A549 (cell line): ENCODE results near the gene FMNL2. TPM values are rescaled to one million over a fixed set of nuclear protein-coding genes. Genes with fewer than 3 reads are reported as not detected.
A peak's percentile ranks its signal among the peaks of the same experiment; 100 is the strongest.

ENCODE experiments used
- ATAC-seq, 2 experiments: fragments of 200-7000 bp in 1 of 2; fragments of >200 bp in 1 of 2; cut with Nextera tagmentation in 1 of 2; cut with Tn5 transposase in 1 of 2; 3 replicates each; pipeline versions ENCODE4 v1.8.0 to v1.9.1; 2018 to 2020; ENCODE audit warnings: mild to moderate bottlenecking in 1 of 2, moderate library complexity in 1 of 2
- CTCF ChIA-PET: fragments of 300-600 bp; sonication (Branson Sonifier 250); formaldehyde crosslinking; extraction: SDS; loops from one replicate; lab custom pipeline; 2021; ENCODE audit warnings: antibody characterized with exemption, inconsistent platforms; lab: Yijun Ruan, JAX
- POLR2A ChIA-PET: fragments of 350-600 bp; formaldehyde crosslinking; extraction: SDS; loops from one replicate; lab custom pipeline; 2021; ENCODE audit warnings: antibody characterized with exemption, inconsistent platforms; lab: Yijun Ruan, JAX
- DNase-seq, 2 experiments: peaks; one replicate each; pipeline versions ENCODE4 v3.0.0 to v3.0.0-alpha.2; 2011 to 2016; ENCODE audit warnings: low read depth in 1 of 2, low spot score in 1 of 2
- FAIRE-seq: peaks from 2 replicates; lab custom pipeline; 2011; peaks lifted over from hg19 to GRCh38; lab: Jason Lieb, UNC
- H3K27ac ChIP-seq, 2 experiments: fragments of >200 bp; sonication (Bioruptor Twin); formaldehyde crosslinking; 3 replicates each; pipeline ENCODE4 v1.5.1; 2016 to 2017
- H3K4me1 ChIP-seq: fragments of >200 bp; sonication (Bioruptor Twin); formaldehyde crosslinking; 3 replicates; pipeline ENCODE4 v1.6.1; 2016
- H3K4me2 ChIP-seq: fragments of >200 bp; sonication (Bioruptor Twin); formaldehyde crosslinking; 3 replicates; pipeline ENCODE4 v1.6.1; 2016
- H3K4me3 ChIP-seq: fragments of >200 bp; sonication (Bioruptor Twin); formaldehyde crosslinking; 3 replicates; pipeline ENCODE4 v1.5.1; 2016
- H3K9me3 ChIP-seq: fragments of >200 bp; sonication (Bioruptor Twin); formaldehyde crosslinking; 3 replicates; pipeline ENCODE4 v1.6.1; 2016
- BHLHE40 ChIP-seq: IDR thresholded peaks from 2 replicates; pipeline ENCODE4 v1.6.1; 2012; ENCODE audit warnings: low read depth, low read length, inconsistent platforms
- CBX2 ChIP-seq: fragments of 200-600 bp; sonication (generic); IDR thresholded peaks from 2 replicates; pipeline ENCODE4 v1.6.1; 2016; ENCODE audit warnings: low read depth, mild to moderate bottlenecking, borderline replicate concordance
- CBX8 ChIP-seq: fragments of 200-600 bp; sonication (generic); IDR thresholded peaks from 2 replicates; pipeline ENCODE4 v1.6.1; 2016
- CEBPB ChIP-seq, 2 experiments: fragments of >200 bp in 1 of 2; sonication (Bioruptor Twin) in 1 of 2; formaldehyde crosslinking in 1 of 2; IDR thresholded peaks; 2 replicates each; pipeline ENCODE4 v1.6.1; 2012 to 2016
- EHF ChIP-seq: fragments of 250-450 bp; sonication (Bioruptor Pico); IDR thresholded peaks from 2 replicates; pipeline ENCODE4 v1.5.0; 2020; ENCODE audit warnings: mild to moderate bottlenecking
- FOSL2 ChIP-seq, 2 experiments: fragments of 450-650 bp in 1 of 2; fragments of >200 bp in 1 of 2; sonication (Bioruptor Twin) in 1 of 2; formaldehyde crosslinking; IDR thresholded peaks; 2 replicates each; pipeline versions ENCODE4 v1.5.0 to v1.6.1; 2016 to 2020; ENCODE audit warnings: mild to moderate bottlenecking in 1 of 2, moderate library complexity in 1 of 2
- HDAC2 ChIP-seq: fragments of 200-600 bp; sonication (generic); IDR thresholded peaks from 2 replicates; pipeline ENCODE4 v1.6.1; 2016
- HOXA7 ChIP-seq: fragments of 250-450 bp; sonication (Bioruptor Pico); IDR thresholded peaks from 2 replicates; pipeline ENCODE4 v1.5.0; 2020; ENCODE audit warnings: mild to moderate bottlenecking, moderate library complexity
- HOXB5 ChIP-seq: fragments of 250-450 bp; sonication (Bioruptor Pico); IDR thresholded peaks from 2 replicates; pipeline ENCODE4 v1.5.0; 2020; ENCODE audit warnings: mild to moderate bottlenecking, moderate library complexity
- KDM1A ChIP-seq: fragments of 200-600 bp; sonication (generic); IDR thresholded peaks from 2 replicates; pipeline ENCODE4 v1.6.1; 2016; ENCODE audit warnings: low read depth, mild to moderate bottlenecking
- MAFK ChIP-seq: fragments of 450-650 bp; IDR thresholded peaks from 2 replicates; pipeline ENCODE4 v1.6.1; 2014; ENCODE audit not compliant: partially characterized antibody
- NPAS2 ChIP-seq: fragments of 250-450 bp; sonication (Bioruptor Pico); IDR thresholded peaks from 2 replicates; pipeline ENCODE4 v1.8.0; 2022; ENCODE audit warnings: mild to moderate bottlenecking, moderate library complexity, borderline replicate concordance
- POLR2A ChIP-seq: IDR thresholded peaks from 2 replicates; pipeline ENCODE4 v1.6.1; 2012; ENCODE audit warnings: mild to moderate bottlenecking, low read length
- POLR2AphosphoS2 ChIP-seq: conservative IDR thresholded peaks from 2 replicates; pipeline ENCODE4 v1.6.1; 2012; ENCODE audit warnings: low read length, improper control_type of control experiment, inconsistent platforms
- RAD21 ChIP-seq, 2 experiments: fragments of >200 bp in 1 of 2; sonication (Bioruptor Twin) in 1 of 2; formaldehyde crosslinking in 1 of 2; IDR thresholded peaks in 1 of 2; conservative IDR thresholded peaks in 1 of 2; 2 replicates in 1 of 2; 3 replicates in 1 of 2; pipeline ENCODE4 v1.6.1; 2012 to 2018; ENCODE audit warnings: inconsistent platforms in 1 of 2
- SMC3 ChIP-seq: fragments of >200 bp; sonication (Bioruptor Twin); formaldehyde crosslinking; IDR thresholded peaks from 3 replicates; pipeline ENCODE4 v1.6.1; 2018; ENCODE audit warnings: inconsistent platforms
- SREBF2 ChIP-seq: fragments of 450-650 bp; IDR thresholded peaks from 2 replicates; pipeline ENCODE4 v1.6.1; 2014; ENCODE audit warnings: mild to moderate bottlenecking, moderate library complexity
- TP53 ChIP-seq: fragments of 250-450 bp; sonication (Bioruptor Pico); IDR thresholded peaks from 2 replicates; pipeline ENCODE4 v1.5.0; 2021; ENCODE audit warnings: mild to moderate bottlenecking, moderate library complexity
- ZNF302 ChIP-seq: fragments of 250-450 bp; sonication (Bioruptor Pico); IDR thresholded peaks from 2 replicates; pipeline ENCODE4 v1.9.0; 2021; ENCODE audit warnings: inconsistent platforms, mild to moderate bottlenecking, moderate library complexity
- WGBS: methylation state at CpG from one replicate; pipeline ENCODE4 v1.1.6; 2017; ENCODE audit errors: missing lambda C conversion rate; 5-methylcytosine and 5-hydroxymethylcytosine counted together
- polyA plus RNA-seq, 4 experiments: library from polyadenylated mRNA; depleted of rRNA in 3 of 4; stranded (reverse); fragments of >200 nt; fragmentation: RNase III in 1 of 4; extraction: RNeasy Plus Mini Kit Qiagen cat#74134 plus additional on column Dnase treatment in 1 of 4; gene quantifications; 2 replicates in 3 of 4; 3 replicates in 1 of 4; pipeline ENCODE4 v1.2.3, GENCODE V29; 2011 to 2017
- small RNA-seq, 6 experiments: library from RNA; depleted of rRNA; stranded (forward); fragments of <200 nt; gene quantifications; one replicate each; pipeline ENCODE3, GENCODE V24; 2012
- TF ChIP-seq, protein P1 (sequence below): fragments of 150-350 bp; IDR thresholded peaks from 2 replicates; pipeline ENCODE4 v1.6.1; 2014; ENCODE audit warnings: low read depth, mild to moderate bottlenecking, low read length
- TF ChIP-seq, protein P2 (sequence below): fragments of >200 bp; sonication (Bioruptor Twin); formaldehyde crosslinking; IDR thresholded peaks from 2 replicates; pipeline ENCODE4 v1.6.1; 2016

FMNL2 gene
- polyA plus RNA-seq, 2 of the 4 experiments (the other 2 are of a cell fraction) = 27.9 to 36.5 TPM

- Histone ChIP-seq H3K4me2 (peak overlapping the region; percentile 84), H3K4me1 (peaks cover 22% of the 10 kb centered on the region; the same call in 2 of the 3 replicates), H3K4me3 (peak overlapping the region; percentile 31), H3K27ac (peak overlapping the region; percentile 2 to 61; a peak in 4 of 6 replicates), H3K9me3 (no peaks in the 10 kb centered on the region)
- DNase-seq (peak; percentile 4 to 12), ATAC-seq (peak; percentile 51 to 77; a peak in 5 of 6 replicates), FAIRE-seq (no peak)
- WGBS = 24% methylated on average over 8 of the region's 8 CpGs
- POLR2A ChIA-PET = no interaction called here
- CTCF ChIA-PET = no interaction called here
- TF ChIP-seq CBX2 (no peak), CEBPB (IDR thresholded peaks at IDR 0.05) (no peak), NPAS2 (CRISPR knock-in tag) (no peak), ZNF302 (no peak), POLR2A (no peak), CBX8 (no peak)
Measured at GRCh38 chr2:152694161-152694661, 359.2 kb downstream of the FMNL2 start.

DNA sequence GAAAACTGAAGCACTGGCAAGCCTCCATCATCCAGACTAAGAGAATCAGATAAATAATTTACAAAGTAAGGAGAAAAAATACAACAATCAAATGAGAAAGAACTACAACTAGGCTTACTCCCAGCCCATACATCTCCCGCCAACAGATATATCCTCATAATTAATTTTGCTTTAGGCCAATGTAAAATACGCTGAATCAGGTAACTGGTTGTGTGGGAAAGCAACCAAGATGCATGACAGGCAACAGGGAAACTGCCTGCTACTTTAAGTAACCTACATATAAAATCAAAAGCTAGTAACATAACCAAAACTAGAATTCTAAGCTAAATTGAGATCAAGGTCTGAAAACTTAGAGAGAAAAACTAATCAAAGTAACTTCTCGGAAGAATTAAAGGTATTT, 360.8 kb downstream of the FMNL2 start:
- WGBS = 94% methylated on average over 3 of the region's 3 CpGs
- Histone ChIP-seq H3K4me3 (no peak overlapping the region), H3K27ac (no peak overlapping the region), H3K4me2 (peak overlapping the region; percentile 84; the same call in 2 of the 3 replicates), H3K9me3 (no peaks in the 10 kb centered on the region), H3K4me1 (peaks cover 22% of the 10 kb centered on the region; the same call in 2 of the 3 replicates)
- ChIA-PET POLR2A (no interaction called here), CTCF (interaction anchor here (1.0 to 1.2 kb wide), 2 partner anchors 21 to 46 kb away, joined by 3 read pairs; no protein-coding TSS in a partner anchor)
- ATAC-seq = no peak
- no peak for DNase-seq
- TF ChIP-seq KDM1A = no peak
- peak; percentile 62 for TF ChIP-seq MAFK
- FAIRE-seq = no peak

- H3K9me3 ChIP-seq = no peaks in the 10 kb centered on the region
- DNase-seq = no peak
- ChIA-PET POLR2A (interaction anchor here (0.6 kb wide), 1 partner anchor 18 kb away, joined by 3 read pairs; no protein-coding TSS in a partner anchor), CTCF (interaction anchor here (1.0 kb wide), 1 partner anchor 20 kb away, joined by 3 read pairs; no protein-coding TSS in a partner anchor)
- no peak for FAIRE-seq
- no peak overlapping the region for H3K4me3 ChIP-seq
- no peak overlapping the region for H3K27ac ChIP-seq
- ATAC-seq = no peak
- H3K4me2 ChIP-seq = no peak overlapping the region
- no peak for TF ChIP-seq TP53 (CRISPR knock-in tag)
- no peak for TF ChIP-seq FOSL2 (IDR thresholded peaks at IDR 0.05)
- no peak for TF ChIP-seq FOSL2 (CRISPR knock-in tag; IDR thresholded peaks at IDR 0.05)
- no peak for TF ChIP-seq BHLHE40
- no peak for TF ChIP-seq EHF
- no peak for TF ChIP-seq RAD21 (conservative IDR thresholded peaks at IDR 0.05 in 1 of 2, IDR thresholded peaks at IDR 0.05 in 1 of 2)
- TF ChIP-seq SMC3 = no peak
- no peak for TF ChIP-seq POLR2AphosphoS2
- TF ChIP-seq HOXA7 (CRISPR knock-in tag) = no peak
- no peak for TF ChIP-seq SREBF2
- TF ChIP-seq, protein P1, sequence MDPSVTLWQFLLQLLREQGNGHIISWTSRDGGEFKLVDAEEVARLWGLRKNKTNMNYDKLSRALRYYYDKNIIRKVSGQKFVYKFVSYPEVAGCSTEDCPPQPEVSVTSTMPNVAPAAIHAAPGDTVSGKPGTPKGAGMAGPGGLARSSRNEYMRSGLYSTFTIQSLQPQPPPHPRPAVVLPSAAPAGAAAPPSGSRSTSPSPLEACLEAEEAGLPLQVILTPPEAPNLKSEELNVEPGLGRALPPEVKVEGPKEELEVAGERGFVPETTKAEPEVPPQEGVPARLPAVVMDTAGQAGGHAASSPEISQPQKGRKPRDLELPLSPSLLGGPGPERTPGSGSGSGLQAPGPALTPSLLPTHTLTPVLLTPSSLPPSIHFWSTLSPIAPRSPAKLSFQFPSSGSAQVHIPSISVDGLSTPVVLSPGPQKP = no peak
- no peak for TF ChIP-seq HDAC2
- TF ChIP-seq HOXB5 = no peak
- TF ChIP-seq, protein P2, sequence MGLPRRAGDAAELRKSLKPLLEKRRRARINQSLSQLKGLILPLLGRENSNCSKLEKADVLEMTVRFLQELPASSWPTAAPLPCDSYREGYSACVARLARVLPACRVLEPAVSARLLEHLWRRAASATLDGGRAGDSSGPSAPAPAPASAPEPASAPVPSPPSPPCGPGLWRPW = no peak
- H3K4me1 ChIP-seq = peaks cover 22% of the 10 kb centered on the region; the same call in 2 of the 3 replicates
- 80% methylated on average over 1 of the region's 1 CpG for WGBS
Measured at GRCh38 chr2:152696476-152696875, 361.5 kb downstream of the FMNL2 start.

Small RNAs within 50 kb of the gene (small RNA-seq; reads per million reads assigned to genes)
- 0 reads per million in 6 experiments for gene AC012443.1

Other genes starting within 250 kb of the FMNL2 start
- 0.53 and 0.78 TPM in 2 replicates for gene CACNB4, start 236.1 kb upstream of the FMNL2 start, polyA plus RNA-seq (2011; rRNA removed)
- 0.25 to 0.29 TPM (median 0.26 TPM) in 3 replicates for gene CACNB4, start 236.1 kb upstream of the FMNL2 start, polyA plus RNA-seq (2017; fragmentation: RNase III; extraction: RNeasy Plus Mini Kit Qiagen cat#74134 plus additional on column Dnase treatment)
- gene STAM2, start 159.4 kb upstream of the FMNL2 start, polyA plus RNA-seq (2011; rRNA removed) = 25.7 and 34.5 TPM in 2 replicates
- gene STAM2, start 159.4 kb upstream of the FMNL2 start, polyA plus RNA-seq (2017; fragmentation: RNase III; extraction: RNeasy Plus Mini Kit Qiagen cat#74134 plus additional on column Dnase treatment) = 13.3 to 14.5 TPM (median 13.8 TPM) in 3 replicates